ENCODE results near the gene HSF4. TPM values are rescaled to one million over a fixed set of nuclear protein-coding genes. Genes with fewer than 3 reads are reported as not detected.

HSF4 gene
- total and polyA plus RNA-seq, 2 donors (not counting 3 experiments of a cell fraction or from before 2014, with no cell fraction given): 4.8 to 5.5 TPM

- CTCF ChIA-PET: interaction anchor here (0.9 to 1.6 kb wide), 2 partner anchors 9 to 56 kb away, joined by 3 to 5 read pairs; no protein-coding TSS in a partner anchor
- FAIRE-seq: no peak
- H3K4me3 ChIP-seq (replicated peaks in 1 of 3; ENCODE audit: insufficient read depth in 1 of 3, low read depth in 1 of 3, low read length in 3 of 3): no peak overlapping the region
Observed at GRCh38 chr16:67128887-67129286, 35.7 kb upstream of the HSF4 start.

More at GRCh38 chr16:67128887-67129286, 35.7 kb upstream of the HSF4 start:
- Histone ChIP-seq H3K9me3 (replicated peaks; ENCODE audit: control insufficient read depth, insufficient read depth, low read length) (no peaks in the 10 kb centered on the region), H4K20me1 (replicated peaks; ENCODE audit: control insufficient read depth, extremely low read depth, insufficient read depth, low read length) (no peaks in the 10 kb centered on the region), H3K9me1 (replicated peaks; ENCODE audit: control insufficient read depth, extremely low read depth, insufficient read depth, low read length) (no peaks in the 10 kb centered on the region), H3K9ac (replicated peaks; ENCODE audit: extremely low read depth, insufficient read depth, low read length) (no peak overlapping the region), H2AFZ (ENCODE audit: low read depth, low read length) (no peak overlapping the region), H3K27me3 (ENCODE audit: control insufficient read depth in 2 of 2, insufficient read depth in 2 of 2, low read length in 2 of 2) (no peaks in the 10 kb centered on the region), H3K4me2 (ENCODE audit: insufficient read depth, low read length) (no peak overlapping the region), H3K27ac (ENCODE audit: insufficient read depth, low read depth, low read length) (no peak overlapping the region), H3K79me2 (ENCODE audit: control insufficient read depth, insufficient read depth, low read length) (no peaks in the 10 kb centered on the region), H3K4me1 (ENCODE audit: control insufficient read depth, extremely low read depth, insufficient read depth, low read length) (no peaks in the 10 kb centered on the region), H3K36me3 (ENCODE audit: control insufficient read depth in 2 of 2, extremely low read depth in 1 of 2, insufficient read depth in 2 of 2, low read length in 2 of 2) (peaks cover 2 to 6% of the 10 kb centered on the region in 2 experiments)
- POLR2A ChIA-PET: no interaction called here
- TF ChIP-seq EZH2 (IDR thresholded peaks at IDR 0.05; ENCODE audit: borderline replicate concordance, low read depth, low read length, severe bottlenecking) (no peak), JUN (IDR thresholded peaks at IDR 0.05; ENCODE audit: borderline replicate concordance, insufficient read depth, insufficient read length, low read depth) (no peak), FOS (IDR thresholded peaks at IDR 0.05; ENCODE audit: borderline replicate concordance, insufficient read depth, low read length) (no peak), POLR2A (IDR thresholded peaks at IDR 0.05; ENCODE audit: low read depth, low read length) (no peak), GATA2 (IDR thresholded peaks at IDR 0.05; ENCODE audit: insufficient read depth, insufficient read length, low read depth, low read length) (no peak), POLR2AphosphoS5 (IDR thresholded peaks at IDR 0.05; ENCODE audit: insufficient read depth, low read depth, low read length) (no peak)
- TF ChIP-seq, protein P1, sequence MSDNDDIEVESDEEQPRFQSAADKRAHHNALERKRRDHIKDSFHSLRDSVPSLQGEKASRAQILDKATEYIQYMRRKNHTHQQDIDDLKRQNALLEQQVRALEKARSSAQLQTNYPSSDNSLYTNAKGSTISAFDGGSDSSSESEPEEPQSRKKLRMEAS (IDR thresholded peaks at IDR 0.05; ENCODE audit: insufficient read depth, insufficient read length): no peak
- TF ChIP-seq, protein P2, sequence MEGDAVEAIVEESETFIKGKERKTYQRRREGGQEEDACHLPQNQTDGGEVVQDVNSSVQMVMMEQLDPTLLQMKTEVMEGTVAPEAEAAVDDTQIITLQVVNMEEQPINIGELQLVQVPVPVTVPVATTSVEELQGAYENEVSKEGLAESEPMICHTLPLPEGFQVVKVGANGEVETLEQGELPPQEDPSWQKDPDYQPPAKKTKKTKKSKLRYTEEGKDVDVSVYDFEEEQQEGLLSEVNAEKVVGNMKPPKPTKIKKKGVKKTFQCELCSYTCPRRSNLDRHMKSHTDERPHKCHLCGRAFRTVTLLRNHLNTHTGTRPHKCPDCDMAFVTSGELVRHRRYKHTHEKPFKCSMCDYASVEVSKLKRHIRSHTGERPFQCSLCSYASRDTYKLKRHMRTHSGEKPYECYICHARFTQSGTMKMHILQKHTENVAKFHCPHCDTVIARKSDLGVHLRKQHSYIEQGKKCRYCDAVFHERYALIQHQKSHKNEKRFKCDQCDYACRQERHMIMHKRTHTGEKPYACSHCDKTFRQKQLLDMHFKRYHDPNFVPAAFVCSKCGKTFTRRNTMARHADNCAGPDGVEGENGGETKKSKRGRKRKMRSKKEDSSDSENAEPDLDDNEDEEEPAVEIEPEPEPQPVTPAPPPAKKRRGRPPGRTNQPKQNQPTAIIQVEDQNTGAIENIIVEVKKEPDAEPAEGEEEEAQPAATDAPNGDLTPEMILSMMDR (IDR thresholded peaks at IDR 0.05; ENCODE audit: extremely low read depth in 1 of 2, insufficient read depth in 1 of 2, low read depth in 1 of 2, low read length in 2 of 2): no peak
- intact Hi-C loops (cut with micrococcal nuclease) (no loop called here), dilution Hi-C loops (cut with MboI; ENCODE audit: extremely low pct_ligation_motif_present, low sequenced_read_pairs) (no loop called here)
- no peak for DNase-seq (ENCODE audit: low read depth, low spot score)
- BruUV-seq (replicated peaks): no TSS peak

Data from endothelial cell of umbilical vein (primary cell).